Psoas muscle (tissue), 8 donors: ENCODE results near the gene DISP3. TPM values are rescaled to one million over a fixed set of nuclear protein-coding genes. Genes with fewer than 3 reads are reported as not detected.

Experiments
- ATAC-seq, 4 donors: fragments of 200-7000 bp; cut with Tn5 transposase; one replicate each; pipeline ENCODE4 v1.9.1; 2020; ENCODE audit warnings: moderate library complexity in 3 of 4, mild to moderate bottlenecking in 2 of 4
- DNase-seq, 2 donors: peaks; one replicate each; pipeline ENCODE4 v3.0.0-alpha.2; 2020
- H3K27ac ChIP-seq: fragments of 200-600 bp; one replicate; pipeline ENCODE4 v1.8.0; 2022
- H3K27me3 ChIP-seq, 3 donors: fragments of 200-600 bp in 1 of 3; one replicate each; pipeline versions ENCODE4 v1.6.1 to v1.8.0; 2013 to 2022; ENCODE audit warnings: low read length in 2 of 3, mild to moderate bottlenecking in 2 of 3, moderate library complexity in 1 of 3; ENCODE audit not compliant: insufficient read depth in 3 of 3
- H3K36me3 ChIP-seq, 2 donors: fragments of 200-600 bp in 1 of 2; one replicate each; pipeline versions ENCODE4 v1.6.1 to v1.8.0; 2013 to 2022; ENCODE audit warnings: low read depth in 1 of 2, mild to moderate bottlenecking in 1 of 2, moderate library complexity in 1 of 2; ENCODE audit not compliant: insufficient read depth in 1 of 2
- H3K4me1 ChIP-seq: fragments of 200-600 bp; one replicate; pipeline ENCODE4 v1.8.0; 2022
- H3K4me3 ChIP-seq: fragments of 200-600 bp; one replicate; pipeline ENCODE4 v1.8.0; 2022; ENCODE audit warnings: mild to moderate bottlenecking
- H3K9me3 ChIP-seq: fragments of 200-600 bp; one replicate; pipeline ENCODE4 v1.8.0; 2022
- CTCF ChIP-seq: fragments of 200-600 bp; IDR thresholded peaks from one replicate; pipeline ENCODE4 v1.8.0; 2022; ENCODE audit warnings: antibody characterized with exemption
- WGBS, 3 donors: extraction: QIAGEN DNeasy Blood & Tissue Kit; methylation state at CpG; one replicate each; pipeline versions ENCODE4 v1.1.6 to v1.1.7; 2013; 5-methylcytosine and 5-hydroxymethylcytosine counted together
- intact Hi-C, 2 donors: fragments of 100-400 bp; cut with DNase I; formaldehyde crosslinking; loops; one replicate each; pipeline versions ENCODE4 v1.11.0 to v1.14.2; 2022
- polyA plus RNA-seq, 3 donors: library from polyadenylated mRNA; stranded (reverse); fragments of 200-250 nt; gene quantifications; one replicate each; pipeline ENCODE4 v1.2.3, GENCODE V29; 2013
- total RNA-seq, 4 donors: library from RNA; stranded (reverse); fragmentation: NEBNext Ultra II Directional in 2 of 4; extraction: Animal tissue kit (Norgen Biotek cat#: 25700) in 2 of 4; gene quantifications; one replicate each; pipeline versions ENCODE4 v1.2.1 to v1.2.4, GENCODE V29; 2021 to 2023
- donor health status: healthy with polysubstance abuse.
- donor health status: DM: no; HTN: no; CAD: no; lungs with moderate emphysema.
- donor health status: Bipolar disorder and iron deficiency.
- donor health status: healthy.
- donor health status: DM: yes; HTN: yes; CAD: no.
- donor health status: DM: no; HTN: no; CAD: no.
- donor health status: DM: no; HTN: no; CAD: no.
- donor health status: DM: yes; HTN: yes; CAD: no.

DISP3 gene
- total and polyA plus RNA-seq, 7 donors, result 0.01 to 0.04 (median 0.02) TPM; not detected in 3

- H3K27ac ChIP-seq, result no peak overlapping the region
- peaks cover 0 to 78% (median 18%) of the 10 kb centered on the region in 3 donors for H3K27me3 ChIP-seq
- H3K9me3 ChIP-seq, result no peaks in the 10 kb centered on the region
- H3K4me3 ChIP-seq, result no peak overlapping the region
- no peak for DNase-seq
- intact Hi-C loops, result no loop called here
- H3K36me3 ChIP-seq, result no peaks in the 10 kb centered on the region
- WGBS, 3 donors, result 29 to 37% (median 32%) methylated on average over 27 of the region's 27 CpGs
- ATAC-seq, result no peak
- no peak for TF ChIP-seq CTCF
- H3K4me1 ChIP-seq, result no peaks in the 10 kb centered on the region
These were observed 25.0 kb upstream of the DISP3 start for GRCh38 chr1:11453742-11454491.

DNA sequence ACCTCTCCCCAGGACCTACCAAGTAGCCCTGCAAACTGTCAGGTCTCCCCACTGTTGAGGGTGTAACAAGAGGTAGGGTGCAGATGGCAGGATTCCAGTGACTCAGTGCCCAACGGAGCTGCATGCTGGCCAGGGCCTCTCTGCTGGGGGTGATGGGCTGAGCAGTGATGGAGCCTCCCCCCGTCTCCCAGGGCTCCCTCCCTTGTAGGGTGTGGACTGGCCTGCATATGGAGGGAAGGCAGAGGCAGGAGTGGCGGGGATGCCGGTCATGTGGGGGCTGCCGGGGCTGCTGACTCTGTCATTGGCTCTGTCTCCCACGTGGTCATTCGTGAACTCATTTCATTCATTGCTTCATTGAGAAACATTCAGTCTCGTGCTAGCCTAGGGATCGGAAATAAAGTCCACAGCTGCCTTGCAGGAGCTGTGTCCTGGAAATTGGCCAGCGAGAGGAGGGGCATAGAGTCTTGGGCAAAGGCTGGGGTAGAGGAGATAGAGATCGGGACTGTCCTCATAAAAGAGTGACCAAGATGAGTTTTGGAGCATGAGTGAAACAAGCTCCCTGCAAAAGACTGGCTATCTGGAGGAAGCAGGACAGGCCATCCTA lies 22.9 kb upstream of the DISP3 start:
- TF ChIP-seq CTCF, result no peak
- H3K4me1 ChIP-seq, result no peaks in the 10 kb centered on the region
- 36 to 48% (median 39%) methylated on average over 11 of the region's 11 CpGs for WGBS, 3 donors
- H3K4me3 ChIP-seq, result no peak overlapping the region
- H3K9me3 ChIP-seq, result no peaks in the 10 kb centered on the region
- DNase-seq (no peak), ATAC-seq (no peak)
- peaks cover 0 to 70% (median 11%) of the 10 kb centered on the region in 3 donors for H3K27me3 ChIP-seq
- H3K36me3 ChIP-seq, result no peaks in the 10 kb centered on the region
- H3K27ac ChIP-seq, result no peak overlapping the region
- intact Hi-C loops, result no loop called here

DNA sequence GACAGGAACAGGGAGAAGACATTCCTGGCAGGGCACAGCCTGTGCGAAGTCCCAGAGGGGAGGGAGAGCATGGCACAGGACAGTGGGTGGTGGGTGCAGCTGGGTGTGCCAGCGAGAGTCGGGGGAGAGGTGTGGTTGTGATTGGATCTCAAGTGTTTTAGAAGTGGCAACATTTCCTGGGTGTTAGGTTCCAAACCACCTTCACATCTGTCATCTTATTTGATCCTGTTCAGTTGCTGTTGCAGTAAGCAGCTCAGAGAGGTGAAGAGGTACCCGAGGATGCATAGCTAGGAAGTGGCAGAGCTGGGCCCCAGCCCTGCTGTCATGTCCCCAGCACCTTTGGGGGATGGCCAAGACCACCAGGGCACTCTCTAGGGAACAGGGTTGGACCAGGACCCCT lies 22.0 kb upstream of the DISP3 start:
- Histone ChIP-seq H3K4me1 (no peaks in the 10 kb centered on the region), H3K36me3 (no peaks in the 10 kb centered on the region), H3K27me3 (peaks cover 0 to 77% (median 13%) of the 10 kb centered on the region in 3 donors), H3K4me3 (no peak overlapping the region), H3K9me3 (no peaks in the 10 kb centered on the region), H3K27ac (no peak overlapping the region)
- TF ChIP-seq CTCF, result no peak
- intact Hi-C loops, result no loop called here
- WGBS, 3 donors, result 59 to 74% (median 65%) methylated on average over 4 of the region's 4 CpGs
- DNase-seq (no peak), ATAC-seq (no peak)

GRCh38 chr1:11458811-11459275 lies 20.1 kb upstream of the DISP3 start:
- Histone ChIP-seq H3K27ac (no peak overlapping the region), H3K4me3 (no peak overlapping the region), H3K9me3 (no peaks in the 10 kb centered on the region), H3K4me1 (no peaks in the 10 kb centered on the region), H3K36me3 (no peaks in the 10 kb centered on the region), H3K27me3 (peaks cover 0 to 81% (median 18%) of the 10 kb centered on the region in 3 donors)
- 31 to 41% (median 33%) methylated on average over 15 of the region's 15 CpGs for WGBS, 3 donors
- ATAC-seq (no peak), DNase-seq (no peak)
- intact Hi-C loops, result no loop called here
- no peak for TF ChIP-seq CTCF
